Trophoblast cell (in vitro differentiated cells and primary cell): Measurements from ENCODE around the gene GRAP2.

Experiments used
- DNase-seq, 2 donors: peaks; one replicate each; pipeline ENCODE4 v3.0.0-alpha.2; 2016
- H2AFZ ChIP-seq: 2 replicates; pipeline ENCODE4 v1.6.1; 2013; ENCODE audit warnings: low read length, moderate library complexity, mild to moderate bottlenecking; ENCODE audit not compliant: insufficient read depth, poor library complexity
- H2AK5ac ChIP-seq: 2 replicates; pipeline ENCODE4 v1.6.1; 2013; ENCODE audit warnings: mild to moderate bottlenecking, low read length
- H2BK120ac ChIP-seq: 2 replicates; pipeline ENCODE4 v1.6.1; 2013; ENCODE audit warnings: low read length, mild to moderate bottlenecking, moderate library complexity; ENCODE audit not compliant: insufficient read depth, poor library complexity
- H2BK12ac ChIP-seq: 2 replicates; pipeline ENCODE4 v1.6.1; 2013; ENCODE audit warnings: mild to moderate bottlenecking, low read length, moderate library complexity
- H2BK5ac ChIP-seq: 2 replicates; pipeline ENCODE4 v1.6.1; 2013; ENCODE audit warnings: low read length, low read depth, moderate library complexity, mild to moderate bottlenecking; ENCODE audit not compliant: poor library complexity
- H3K14ac ChIP-seq: 2 replicates; pipeline ENCODE4 v1.6.1; 2013; ENCODE audit warnings: mild to moderate bottlenecking, low read length
- H3K18ac ChIP-seq: 2 replicates; pipeline ENCODE4 v1.6.1; 2013; ENCODE audit warnings: mild to moderate bottlenecking, low read length
- H3K23ac ChIP-seq: 2 replicates; pipeline ENCODE4 v1.6.1; 2013; ENCODE audit warnings: low read length
- H3K27ac ChIP-seq: 2 replicates; pipeline ENCODE4 v1.5.1; 2013; ENCODE audit warnings: low read depth, mild to moderate bottlenecking, inconsistent platforms, low read length, moderate library complexity
- H3K27me3 ChIP-seq: 2 replicates; pipeline ENCODE4 v1.6.1; 2013; ENCODE audit warnings: inconsistent platforms, mild to moderate bottlenecking, low read length, moderate library complexity; ENCODE audit not compliant: insufficient read depth
- H3K36me3 ChIP-seq, 2 experiments: 1 replicate in 1 of 2; 2 replicates in 1 of 2; pipeline ENCODE4 v1.6.1; 2013; ENCODE audit warnings: low read length in 2 of 2, mild to moderate bottlenecking in 2 of 2, moderate library complexity in 1 of 2; ENCODE audit not compliant: insufficient read depth in 2 of 2, control insufficient read depth in 1 of 2
- H3K4ac ChIP-seq: 2 replicates; pipeline ENCODE4 v1.6.1; 2013; ENCODE audit warnings: low read depth, mild to moderate bottlenecking, low read length, moderate library complexity
- H3K4me1 ChIP-seq, 2 experiments: 1 replicate in 1 of 2; 2 replicates in 1 of 2; pipeline ENCODE4 v1.6.1; 2013; ENCODE audit warnings: low read length in 2 of 2, mild to moderate bottlenecking in 2 of 2, moderate library complexity in 1 of 2; ENCODE audit not compliant: insufficient read depth in 2 of 2, control insufficient read depth in 1 of 2
- H3K4me2 ChIP-seq: 2 replicates; pipeline ENCODE4 v1.6.1; 2013; ENCODE audit warnings: inconsistent platforms, mild to moderate bottlenecking, low read length, moderate library complexity
- H3K4me3 ChIP-seq: 2 replicates; pipeline ENCODE4 v1.5.1; 2013; ENCODE audit warnings: mild to moderate bottlenecking, low read depth, low read length, inconsistent platforms
- H3K79me1 ChIP-seq: one replicate; pipeline ENCODE4 v1.6.1; 2013; ENCODE audit warnings: low read length
- H3K79me2 ChIP-seq: 2 replicates; pipeline ENCODE4 v1.6.1; 2013; ENCODE audit warnings: low read length, mild to moderate bottlenecking; ENCODE audit not compliant: control insufficient read depth, insufficient read depth, poor library complexity
- H3K9ac ChIP-seq: 2 replicates; pipeline ENCODE4 v1.6.1; 2013; ENCODE audit warnings: mild to moderate bottlenecking, low read length
- H3K9me3 ChIP-seq: 2 replicates; pipeline ENCODE4 v1.6.1; 2013; ENCODE audit warnings: low read depth, mild to moderate bottlenecking, control low read depth, inconsistent platforms, low read length; ENCODE audit not compliant: insufficient read depth
- H4K12ac ChIP-seq: 2 replicates; pipeline ENCODE4 v1.6.1; 2013; ENCODE audit warnings: low read depth, mild to moderate bottlenecking, low read length, moderate library complexity
- H4K8ac ChIP-seq: 2 replicates; pipeline ENCODE4 v1.6.1; 2013; ENCODE audit warnings: low read depth, mild to moderate bottlenecking, low read length, moderate library complexity
- H4K91ac ChIP-seq: one replicate; pipeline ENCODE4 v1.6.1; 2013; ENCODE audit warnings: low read depth, mild to moderate bottlenecking, low read length, moderate library complexity
- WGBS: extraction: QIAGEN DNeasy Blood & Tissue Kit; methylation state at CpG from one replicate; pipeline ENCODE4 v1.1.7; 2013; ENCODE audit warnings: missing lambda C conversion rate; ENCODE audit not compliant: insufficient read length, insufficient coverage; ENCODE audit errors: extremely low coverage; 5-methylcytosine and 5-hydroxymethylcytosine counted together

GRAP2 gene

DNA sequence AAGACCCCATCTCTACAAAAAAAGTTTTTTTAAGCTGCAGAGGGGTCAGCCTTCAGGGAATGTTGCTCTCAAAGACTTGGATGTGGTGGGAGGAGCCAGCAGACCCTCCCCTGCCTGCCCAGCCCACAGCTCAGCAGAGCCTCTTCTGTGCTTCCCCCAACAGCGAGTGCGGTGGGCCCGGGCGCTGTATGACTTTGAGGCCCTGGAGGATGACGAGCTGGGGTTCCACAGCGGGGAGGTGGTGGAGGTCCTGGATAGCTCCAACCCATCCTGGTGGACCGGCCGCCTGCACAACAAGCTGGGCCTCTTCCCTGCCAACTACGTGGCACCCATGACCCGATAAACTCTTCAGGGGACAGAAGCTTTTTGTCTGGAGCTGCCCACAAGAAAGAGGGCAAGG, 69.9 kb downstream of the GRAP2 start:
- Histone ChIP-seq H3K4me3 (no peak overlapping the region), H3K4me2 (no peak overlapping the region), H3K14ac (no peak overlapping the region), H3K18ac (no peak overlapping the region), H2BK5ac (no peak overlapping the region), H3K9me3 (peaks cover 1% of the 10 kb centered on the region), H4K91ac (no peak overlapping the region), H2AK5ac (no peak overlapping the region), H3K79me2 (peaks cover 2% of the 10 kb centered on the region), H2BK12ac (no peak overlapping the region), H3K9ac (no peak overlapping the region), H3K23ac (no peak overlapping the region), H3K4ac (no peak overlapping the region), H4K8ac (no peak overlapping the region), H3K79me1 (no peaks in the 10 kb centered on the region), H3K27ac (no peak overlapping the region), H4K12ac (no peak overlapping the region), H3K36me3 (no peaks in the 10 kb centered on the region), H3K4me1 (peaks cover 0 to 2% of the 10 kb centered on the region in 2 experiments), H3K27me3 (no peaks in the 10 kb centered on the region), H2BK120ac (no peak overlapping the region), H2AFZ (no peak overlapping the region)
- DNase-seq, result no peak
- WGBS, result no CpG with 5 or more reads among the region's 10 CpGs

DNA sequence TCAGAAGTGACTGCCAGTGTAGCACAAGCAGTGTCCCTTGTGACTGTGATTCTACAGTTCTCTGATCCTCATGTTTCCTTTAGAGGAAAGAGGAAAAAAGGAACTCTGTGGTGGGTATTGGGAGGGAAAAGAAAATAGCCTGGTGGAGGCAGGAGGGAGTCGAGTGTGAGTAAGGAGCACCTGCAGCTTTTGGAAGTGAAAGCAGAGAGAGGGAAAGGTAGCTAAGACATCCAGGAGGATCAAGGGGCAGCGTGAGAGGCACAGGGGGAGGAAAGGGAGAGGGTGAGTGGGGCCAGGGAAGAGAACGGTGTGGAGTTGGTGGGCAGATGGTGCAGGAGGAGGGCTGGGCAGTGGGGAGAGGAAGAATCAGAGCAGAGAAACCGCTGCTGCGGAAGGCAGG, 71.8 kb downstream of the GRAP2 start:
- H3K23ac ChIP-seq, result peak overlapping the region; percentile 72
- WGBS, result no CpG with 5 or more reads among the region's 5 CpGs

DNA sequence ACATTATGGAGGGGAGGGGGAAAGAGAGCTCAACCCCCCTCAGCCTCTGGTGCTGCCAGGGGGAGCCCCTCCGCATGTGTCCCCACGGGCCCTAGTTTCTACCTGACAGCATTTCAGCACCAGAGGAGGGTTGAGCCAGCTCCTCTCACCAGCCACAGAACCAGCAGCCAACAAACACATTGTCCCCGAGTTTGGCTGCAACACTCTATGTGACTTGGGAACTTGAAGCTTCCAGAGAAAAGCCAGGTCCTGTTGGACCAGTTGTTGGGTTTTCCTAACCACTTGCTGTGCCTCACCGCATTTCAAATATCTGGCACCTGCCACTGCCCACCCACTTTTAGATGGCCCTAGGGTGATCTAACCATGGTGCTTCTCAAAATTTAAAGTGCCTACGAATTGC, 72.8 kb downstream of the GRAP2 start:
- no peaks in the 10 kb centered on the region for H3K79me1 ChIP-seq
- no peak overlapping the region for H3K4me3 ChIP-seq
- no peak overlapping the region for H3K4me2 ChIP-seq
- no peak overlapping the region for H3K18ac ChIP-seq
- H2AFZ ChIP-seq, result no peak overlapping the region
- H2BK12ac ChIP-seq, result no peak overlapping the region
- no peak overlapping the region for H3K4ac ChIP-seq
- H4K8ac ChIP-seq, result no peak overlapping the region
- H3K9me3 ChIP-seq, result peaks cover 1% of the 10 kb centered on the region
- H4K91ac ChIP-seq, result no peak overlapping the region
- H3K9ac ChIP-seq, result no peak overlapping the region
- H3K4me1 ChIP-seq, result peaks cover 0 to 1% of the 10 kb centered on the region in 2 experiments
- no peak overlapping the region for H3K23ac ChIP-seq
- H3K36me3 ChIP-seq, result no peaks in the 10 kb centered on the region
- no peak for DNase-seq
- no peaks in the 10 kb centered on the region for H3K27me3 ChIP-seq
- H4K12ac ChIP-seq, result no peak overlapping the region
- H3K14ac ChIP-seq, result no peak overlapping the region
- no CpG with 5 or more reads among the region's 5 CpGs for WGBS
- no peaks in the 10 kb centered on the region for H3K79me2 ChIP-seq
- H3K27ac ChIP-seq, result no peak overlapping the region
- H2BK120ac ChIP-seq, result no peak overlapping the region
- H2BK5ac ChIP-seq, result no peak overlapping the region
- no peak overlapping the region for H2AK5ac ChIP-seq

More for the DNA sequence above, 71.8 kb downstream of the GRAP2 start:
- no peaks in the 10 kb centered on the region for H3K79me1 ChIP-seq
- H3K36me3 ChIP-seq, result no peaks in the 10 kb centered on the region
- no peak overlapping the region for H3K4ac ChIP-seq
- peaks cover 0 to 2% of the 10 kb centered on the region in 2 experiments for H3K4me1 ChIP-seq
- H3K4me3 ChIP-seq, result no peak overlapping the region
- H2BK5ac ChIP-seq, result no peak overlapping the region
- H3K27ac ChIP-seq, result no peak overlapping the region
- peaks cover 1% of the 10 kb centered on the region for H3K9me3 ChIP-seq
- H2AFZ ChIP-seq, result no peak overlapping the region
- H2AK5ac ChIP-seq, result no peak overlapping the region
- no peak overlapping the region for H2BK120ac ChIP-seq
- no peak overlapping the region for H3K18ac ChIP-seq
- H4K91ac ChIP-seq, result no peak overlapping the region
- H3K27me3 ChIP-seq, result no peaks in the 10 kb centered on the region
- H2BK12ac ChIP-seq, result no peak overlapping the region
- DNase-seq, result no peak
- H3K14ac ChIP-seq, result no peak overlapping the region
- no peak overlapping the region for H4K12ac ChIP-seq
- no peak overlapping the region for H3K4me2 ChIP-seq
- no peak overlapping the region for H4K8ac ChIP-seq
- H3K9ac ChIP-seq, result no peak overlapping the region
- peaks cover 2% of the 10 kb centered on the region for H3K79me2 ChIP-seq

DNA sequence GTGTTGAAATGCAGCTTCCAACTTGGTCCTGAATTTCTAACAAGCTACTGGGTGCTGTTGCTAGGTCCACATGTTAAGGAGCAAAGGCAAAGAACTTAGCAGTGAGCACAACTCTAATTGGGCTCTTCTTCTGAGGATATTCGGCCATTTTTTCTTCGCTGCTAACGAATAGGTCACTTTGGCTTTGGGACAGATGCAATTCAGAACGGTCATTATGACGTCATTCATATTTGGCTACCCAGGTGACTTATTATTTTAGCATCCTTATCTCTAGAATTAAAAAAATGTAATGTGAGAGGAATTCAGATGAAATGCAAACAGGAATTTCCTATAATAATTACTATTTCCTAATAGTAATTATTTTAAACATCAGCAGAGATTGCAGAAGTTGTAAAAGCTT, 73.2 kb downstream of the GRAP2 start:
- Histone ChIP-seq H3K4me2 (no peak overlapping the region), H3K79me1 (no peaks in the 10 kb centered on the region), H2AFZ (no peak overlapping the region), H3K79me2 (no peaks in the 10 kb centered on the region), H3K4me1 (no peaks in the 10 kb centered on the region), H3K9ac (no peak overlapping the region), H3K4ac (no peak overlapping the region), H2BK12ac (no peak overlapping the region), H4K91ac (no peak overlapping the region), H2BK120ac (no peak overlapping the region), H3K9me3 (peaks cover 1% of the 10 kb centered on the region), H2BK5ac (no peak overlapping the region), H3K18ac (no peak overlapping the region), H3K14ac (no peak overlapping the region), H4K12ac (no peak overlapping the region), H2AK5ac (no peak overlapping the region), H3K27me3 (no peaks in the 10 kb centered on the region), H4K8ac (no peak overlapping the region), H3K27ac (no peak overlapping the region), H3K23ac (no peak overlapping the region), H3K36me3 (no peaks in the 10 kb centered on the region), H3K4me3 (no peak overlapping the region)
- WGBS, result no CpG with 5 or more reads among the region's 5 CpGs
- peak in 1 of 2 donors; percentile 28 for DNase-seq
